RPMI8226 (cell line): ENCODE measurements around the gene KIF26B.

Source experiments
- DNase-seq: peaks from one replicate; pipeline ENCODE4 v3.0.0-alpha.2; 2015

The KIF26B gene

DNA sequence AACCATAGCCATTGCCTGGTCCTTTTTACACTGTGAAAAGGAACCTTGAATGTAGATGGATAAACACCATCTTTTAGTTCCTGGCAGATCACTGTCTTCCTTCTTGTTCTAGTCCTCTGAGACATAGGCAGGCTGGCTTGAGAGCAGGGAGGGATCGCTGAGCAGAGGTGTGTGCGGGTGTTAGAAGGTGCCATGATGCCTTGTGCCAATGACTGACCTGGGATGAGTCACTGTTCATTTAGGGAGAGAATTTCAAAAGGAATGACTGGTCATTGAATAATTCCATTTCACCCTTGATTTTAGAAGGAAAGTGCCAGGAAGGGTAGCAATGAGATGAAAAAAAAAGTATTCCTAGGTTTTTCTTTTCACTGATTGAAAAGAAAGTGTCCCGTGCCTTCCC lies 383.9 kb downstream of the KIF26B start:
- DNase-seq: no peak

DNA sequence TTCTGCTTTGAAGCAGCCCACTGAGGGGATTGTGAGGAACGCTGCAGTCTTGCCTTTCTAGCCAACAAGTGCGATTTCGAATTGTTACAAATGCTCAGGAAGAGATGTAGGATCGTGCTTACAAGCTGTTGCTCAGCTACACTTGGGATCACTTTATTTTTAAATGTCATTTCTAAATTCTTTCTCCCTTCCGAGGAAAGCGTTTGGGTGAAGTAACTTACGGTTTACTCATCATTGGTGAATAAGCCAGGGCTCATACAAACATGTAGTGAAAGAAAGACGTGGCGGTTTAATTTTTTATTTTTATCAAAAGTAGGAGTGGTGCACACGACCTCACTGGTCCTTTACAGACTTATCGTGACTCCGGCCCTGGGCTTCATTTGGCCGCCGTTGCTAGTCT lies 386.6 kb downstream of the KIF26B start:
- DNase-seq: no peak

DNA sequence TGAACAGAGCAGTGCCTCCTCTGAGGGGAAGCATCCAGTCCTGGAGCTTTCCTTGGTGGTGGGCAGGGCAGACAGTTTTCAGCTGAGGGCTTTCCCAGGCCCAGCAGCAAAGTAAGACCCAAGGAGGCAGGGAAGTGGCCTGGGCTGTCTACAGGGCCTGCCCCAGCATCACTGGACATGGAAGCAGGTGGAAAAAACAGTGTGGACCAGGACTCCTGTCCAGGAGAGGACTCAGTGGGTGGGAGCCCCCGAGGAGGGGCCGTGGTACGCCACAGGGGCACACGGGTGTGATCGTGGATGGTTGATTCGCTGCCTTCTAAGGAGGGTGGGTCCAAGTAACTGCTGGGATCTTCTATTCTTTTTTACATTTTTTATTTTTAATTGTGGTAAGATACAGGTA lies 387.6 kb downstream of the KIF26B start:
- no peak for DNase-seq

DNA sequence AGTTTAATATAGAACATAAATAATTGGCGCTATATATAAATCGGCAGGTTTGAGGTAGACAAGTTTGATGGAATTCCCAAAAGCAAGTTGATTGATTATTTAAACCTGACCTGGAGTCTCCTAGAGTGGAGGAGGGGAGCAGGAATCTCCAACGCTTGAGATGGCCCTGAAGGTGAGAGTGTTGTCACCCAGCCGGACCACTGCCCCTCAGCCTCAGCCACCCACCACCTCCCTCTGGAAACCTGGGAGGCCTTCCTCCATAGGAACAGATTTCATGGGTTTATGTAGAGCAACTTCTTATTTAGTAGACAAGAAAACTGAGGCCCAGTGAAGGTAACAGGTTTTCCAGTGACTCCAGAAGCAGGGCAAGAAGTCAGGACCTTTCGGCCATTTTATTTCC lies 389.5 kb downstream of the KIF26B start:
- DNase-seq: no peak

DNA sequence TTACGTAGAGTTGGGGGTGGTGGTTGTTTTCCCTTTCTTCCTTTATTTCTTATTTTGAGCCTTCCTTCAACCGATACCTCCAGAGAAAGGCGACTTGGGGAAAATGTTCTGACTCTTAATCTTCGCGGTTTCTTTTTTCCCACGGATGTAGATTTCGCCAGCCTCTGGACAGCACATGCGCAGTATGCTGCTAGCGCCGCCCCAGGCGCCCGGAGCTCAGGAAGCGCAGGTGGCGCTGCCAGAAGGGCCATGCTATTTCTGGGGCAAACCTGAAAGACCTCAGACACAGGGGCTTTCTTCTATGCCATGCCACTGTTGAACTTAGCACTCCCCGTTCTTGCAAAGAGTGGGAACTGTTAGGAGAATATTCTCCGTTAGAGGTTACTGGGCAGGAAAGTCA lies 392.1 kb downstream of the KIF26B start:
- peak; percentile 19 for DNase-seq

DNA sequence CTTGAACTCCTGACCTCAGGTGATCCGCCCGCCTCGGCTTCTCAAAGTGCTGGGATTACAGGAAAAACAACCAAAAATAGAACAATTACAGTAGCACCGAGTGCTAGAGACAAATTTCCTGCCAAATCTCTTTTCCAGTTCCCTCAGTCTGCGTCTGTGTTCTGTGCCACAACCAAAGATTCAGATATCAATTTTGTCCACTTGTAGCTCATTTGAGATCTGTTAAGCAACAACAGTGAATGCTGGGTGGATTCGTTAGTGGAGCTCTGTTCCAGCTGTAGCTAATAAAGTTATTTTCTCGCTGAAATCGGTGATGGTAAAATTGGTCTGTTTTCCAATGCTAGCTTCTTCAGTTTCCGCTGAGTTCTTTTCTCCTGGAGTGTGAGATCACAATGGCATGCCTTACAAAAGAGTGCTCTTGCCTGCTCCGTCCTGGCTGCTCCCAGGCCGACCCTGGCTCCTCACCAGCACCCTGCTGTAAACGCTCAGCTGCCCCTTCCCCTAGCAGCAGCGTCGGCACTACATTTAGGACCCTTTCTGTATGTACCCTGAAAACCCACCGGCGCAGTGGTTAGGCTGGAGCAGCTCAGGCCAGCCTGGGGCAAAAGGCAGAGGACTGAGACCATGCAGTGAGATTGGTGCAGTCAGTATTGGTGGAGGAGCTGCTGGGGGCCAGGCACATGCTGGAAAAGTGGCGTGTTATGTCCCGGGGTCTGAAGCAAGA lies 395.4 kb downstream of the KIF26B start:
- no peak for DNase-seq

DNA sequence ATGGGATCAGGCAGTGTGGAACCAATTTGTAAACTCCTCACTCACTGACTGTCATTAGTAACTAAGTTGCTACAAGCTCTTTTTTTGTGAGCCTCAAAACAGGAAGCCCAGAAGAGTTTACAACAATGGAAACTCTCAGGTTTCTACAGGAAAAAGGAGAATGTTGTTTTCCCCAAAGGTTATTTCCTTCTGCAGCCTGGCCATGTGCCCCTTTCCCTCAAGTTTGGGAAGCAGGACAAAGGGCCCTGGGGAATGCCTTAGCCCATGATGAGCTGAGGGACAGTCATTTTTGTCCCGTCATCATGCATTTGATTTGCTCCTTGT lies 395.9 kb downstream of the KIF26B start:
- no peak for DNase-seq

DNA sequence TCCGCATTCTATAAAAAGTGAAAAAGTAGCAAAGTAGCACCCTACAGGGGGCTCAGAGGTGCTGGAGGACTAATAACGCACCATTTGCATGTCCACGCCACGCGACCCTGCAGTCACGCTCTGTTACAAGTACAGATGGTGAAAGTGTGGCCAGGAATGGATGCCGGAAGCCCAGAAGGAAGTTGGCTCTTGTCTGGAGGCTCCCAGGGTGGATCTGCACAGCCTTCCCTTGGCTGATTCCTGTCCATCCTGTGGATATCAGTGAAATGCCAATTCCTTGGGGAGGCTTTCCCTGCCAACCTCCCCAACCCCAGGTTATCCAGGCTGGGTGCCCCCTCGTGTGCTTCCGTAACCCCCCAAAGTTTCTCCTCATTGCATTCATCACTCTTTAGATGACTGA lies 396.8 kb downstream of the KIF26B start:
- DNase-seq: no peak

DNA sequence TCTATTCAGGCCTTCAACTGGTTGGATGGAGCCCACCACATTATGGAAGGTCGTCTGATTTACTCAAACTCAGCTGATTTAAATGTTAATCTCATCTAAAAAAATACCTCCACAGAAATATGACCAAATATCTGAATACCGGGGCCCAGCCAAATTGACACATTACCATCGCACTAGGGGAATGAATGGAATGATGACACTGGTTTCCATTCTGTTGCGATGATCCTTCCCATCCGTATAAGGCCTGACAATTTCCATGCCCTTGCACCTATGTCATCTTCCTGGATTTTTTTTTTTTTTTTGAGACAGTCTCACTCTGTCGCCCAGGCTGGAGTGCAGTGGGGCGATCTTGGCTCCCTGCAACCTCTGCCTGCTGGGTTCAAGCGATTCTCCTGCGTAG lies 397.5 kb downstream of the KIF26B start:
- no peak for DNase-seq

DNA sequence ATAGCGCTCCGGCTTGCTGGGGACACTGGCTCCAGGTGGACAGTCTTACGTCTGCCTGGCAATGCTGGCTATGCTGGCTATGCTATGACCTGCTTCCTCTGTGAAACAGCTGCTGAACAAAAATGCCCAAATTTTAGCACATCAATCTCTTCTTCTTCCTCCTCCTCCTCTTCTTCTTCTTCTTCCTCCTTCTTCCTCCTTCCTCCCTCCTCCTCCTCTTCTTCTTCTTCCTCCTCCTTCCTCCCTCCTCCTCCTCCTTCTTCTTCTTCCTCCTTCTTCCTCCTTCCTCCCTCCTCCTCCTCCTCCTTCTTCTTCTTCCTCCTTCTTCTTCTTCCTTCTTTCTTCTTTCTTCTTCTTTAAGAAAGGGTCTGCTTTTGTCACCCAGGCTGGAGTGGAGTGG lies 401.3 kb downstream of the KIF26B start:
- DNase-seq: no peak

DNA sequence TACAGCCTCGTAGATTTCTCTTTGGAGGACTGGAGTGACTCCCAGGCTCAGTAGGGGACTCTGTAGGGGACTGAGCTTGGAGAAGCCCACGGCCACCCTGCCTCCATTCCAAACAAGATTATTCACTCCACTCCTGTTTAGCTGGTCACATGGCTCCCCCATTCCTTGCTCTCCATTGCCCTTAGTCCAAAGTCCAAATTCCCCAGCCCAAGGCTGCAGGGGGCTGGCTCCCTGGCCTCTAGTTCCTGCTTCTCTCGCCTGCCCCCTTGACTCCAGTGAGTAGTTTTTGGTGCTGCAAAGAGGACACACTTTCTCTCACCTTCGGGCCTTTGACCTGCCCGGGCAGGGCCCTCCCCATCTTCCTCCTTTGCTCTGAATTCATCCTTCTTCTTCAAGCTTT lies 403.3 kb downstream of the KIF26B start:
- DNase-seq: no peak

DNA sequence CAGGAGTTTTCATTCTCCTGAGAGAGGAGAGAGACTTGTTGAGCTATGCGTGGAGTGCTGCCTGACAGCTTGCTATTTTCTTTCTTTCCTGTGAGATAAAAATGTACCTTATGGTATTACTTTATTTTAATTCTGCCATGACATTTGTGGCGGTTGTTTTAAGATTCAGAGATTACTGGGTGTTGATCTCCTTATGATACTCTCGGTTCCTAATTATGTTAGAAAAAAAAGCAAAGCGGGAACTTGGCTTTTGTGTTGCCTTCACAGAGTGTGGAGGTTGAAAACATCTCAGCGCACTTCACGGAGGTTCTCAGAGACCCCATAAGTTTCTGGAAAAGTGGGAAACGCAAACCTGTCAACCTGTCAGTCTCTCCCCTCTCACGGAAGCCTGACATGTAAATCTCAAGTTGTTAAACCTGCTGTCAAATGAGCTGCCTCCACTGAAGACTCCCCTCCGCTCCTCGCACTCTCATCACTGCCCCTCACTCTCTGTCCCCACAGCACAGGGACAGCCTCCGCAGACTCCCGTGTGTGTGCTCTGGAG lies 405.6 kb downstream of the KIF26B start:
- no peak for DNase-seq

DNA sequence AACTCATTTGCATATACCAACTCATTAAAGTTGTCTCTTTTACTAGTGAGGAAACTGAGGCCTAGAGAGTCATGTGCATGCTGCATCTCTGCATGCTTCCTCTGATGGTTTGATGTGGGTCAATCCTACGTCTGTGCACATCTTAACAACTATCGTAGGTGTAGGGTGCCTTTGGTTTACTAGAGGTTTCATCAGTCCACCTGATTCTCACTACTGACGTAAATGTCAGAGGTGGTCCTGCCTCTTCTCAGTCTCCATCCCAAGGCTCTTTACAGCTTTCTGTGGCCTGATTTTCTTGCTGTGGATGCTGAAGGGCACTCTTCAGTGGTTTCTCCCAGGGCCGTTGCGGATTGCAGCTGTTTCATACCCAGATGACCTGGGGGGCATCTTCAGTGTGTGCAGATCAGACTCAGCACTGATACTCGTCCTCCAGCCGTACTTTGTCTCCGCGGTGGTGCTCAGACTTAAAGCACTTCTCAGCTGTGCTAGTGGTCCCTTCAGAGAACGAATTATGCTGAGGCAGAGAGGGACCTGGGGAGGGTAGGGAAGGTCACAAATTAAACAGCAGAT lies 407.0 kb downstream of the KIF26B start:
- no peak for DNase-seq

DNA sequence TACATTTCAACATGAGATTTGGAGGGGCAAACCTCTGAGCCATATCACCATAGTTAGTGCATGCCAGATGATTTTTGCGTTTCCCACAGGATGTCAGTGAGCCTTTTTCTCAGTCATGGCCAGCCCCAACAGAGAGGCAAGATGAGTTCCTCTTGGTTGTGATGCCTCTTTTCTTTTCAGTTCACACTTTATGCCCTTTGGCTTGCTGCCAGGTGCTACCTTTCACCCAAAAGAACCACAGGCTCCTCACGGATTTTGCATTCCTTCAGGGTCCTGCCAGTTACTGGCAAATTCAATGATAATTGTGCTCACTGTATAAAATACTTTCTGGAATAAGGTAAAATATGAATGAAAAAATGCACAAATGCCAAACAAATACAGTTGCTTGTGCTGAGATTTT lies 411.3 kb downstream of the KIF26B start:
- DNase-seq: no peak

DNA sequence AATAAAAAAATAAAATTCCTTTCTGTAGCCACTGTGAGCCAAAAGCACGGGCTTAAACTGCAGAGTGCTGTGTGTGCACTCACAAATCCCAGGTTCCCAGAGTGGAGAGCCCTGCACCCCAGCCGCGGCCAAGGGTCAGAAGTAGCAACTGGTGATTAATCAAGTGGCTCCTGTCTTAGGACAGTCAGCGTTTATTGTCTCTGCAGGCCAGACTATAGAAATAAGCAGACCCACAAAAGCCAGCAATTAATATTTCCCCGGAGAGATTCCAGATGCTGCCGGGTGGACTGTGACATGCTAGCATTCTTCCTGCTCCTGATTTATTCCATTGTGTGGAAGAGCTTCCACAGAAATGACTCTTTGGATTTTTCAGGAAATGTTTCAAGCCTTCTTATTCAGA lies 412.2 kb downstream of the KIF26B start:
- DNase-seq: no peak

DNA sequence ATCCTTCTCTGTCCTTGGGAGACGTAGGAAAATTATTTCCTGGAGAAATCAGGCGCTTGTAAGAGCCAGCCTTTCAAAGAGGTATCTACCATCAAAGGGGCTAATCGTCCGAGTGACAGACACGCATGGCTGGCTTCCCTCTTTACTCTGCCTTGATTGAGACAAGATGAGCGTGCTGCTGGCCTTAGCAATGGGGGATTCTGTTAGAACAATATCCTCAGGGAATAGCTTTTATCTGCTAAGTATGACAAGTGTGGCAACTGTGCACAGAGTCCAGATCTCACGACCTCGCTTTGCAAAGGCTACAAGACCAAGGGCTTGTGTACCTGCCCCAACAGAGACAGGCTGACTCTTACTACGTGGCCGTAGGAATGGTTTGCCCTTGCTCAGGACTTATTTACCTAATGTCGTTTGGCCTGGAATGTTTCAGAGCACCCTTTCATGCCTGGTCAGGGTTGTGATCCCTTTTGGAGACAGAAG lies 417.1 kb downstream of the KIF26B start:
- no peak for DNase-seq

DNA sequence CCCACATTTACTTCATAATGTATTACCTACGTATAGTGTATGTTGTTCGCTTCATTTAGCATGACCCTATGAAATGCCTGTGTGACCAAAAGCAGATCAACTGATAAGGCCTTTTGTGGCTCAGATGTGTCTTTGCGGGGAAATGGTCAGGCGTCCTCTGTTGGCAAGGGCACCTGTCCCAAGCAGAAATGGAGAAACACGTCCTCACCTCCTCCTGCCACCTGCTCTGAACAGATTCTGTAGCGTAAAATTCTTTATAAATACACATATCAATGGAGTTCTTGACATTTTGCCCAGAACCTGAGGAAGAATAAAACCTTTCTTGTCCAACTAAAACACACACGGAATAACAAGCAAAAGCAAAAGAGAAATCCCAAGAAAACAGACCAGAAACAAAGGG lies 417.9 kb downstream of the KIF26B start:
- DNase-seq: no peak

DNA sequence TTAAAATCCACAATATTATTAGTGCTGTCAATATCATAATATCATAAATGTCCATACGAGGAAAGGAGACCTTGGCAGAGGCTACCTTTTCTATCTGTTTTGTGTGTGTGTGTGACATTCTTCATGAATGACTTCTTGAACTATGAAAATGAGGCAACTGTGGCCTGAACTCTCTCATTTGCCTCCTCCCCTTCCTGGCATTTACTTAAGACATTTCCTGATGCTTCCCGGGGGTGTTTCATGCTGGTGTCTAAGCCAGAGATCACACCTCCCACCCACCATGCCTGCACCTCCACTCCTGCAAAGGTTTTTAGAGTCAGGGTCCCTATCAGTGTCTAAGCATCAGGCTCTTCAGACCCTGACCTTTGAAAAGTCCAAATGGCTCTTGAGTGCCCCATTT lies 420.9 kb downstream of the KIF26B start:
- no peak for DNase-seq

DNA sequence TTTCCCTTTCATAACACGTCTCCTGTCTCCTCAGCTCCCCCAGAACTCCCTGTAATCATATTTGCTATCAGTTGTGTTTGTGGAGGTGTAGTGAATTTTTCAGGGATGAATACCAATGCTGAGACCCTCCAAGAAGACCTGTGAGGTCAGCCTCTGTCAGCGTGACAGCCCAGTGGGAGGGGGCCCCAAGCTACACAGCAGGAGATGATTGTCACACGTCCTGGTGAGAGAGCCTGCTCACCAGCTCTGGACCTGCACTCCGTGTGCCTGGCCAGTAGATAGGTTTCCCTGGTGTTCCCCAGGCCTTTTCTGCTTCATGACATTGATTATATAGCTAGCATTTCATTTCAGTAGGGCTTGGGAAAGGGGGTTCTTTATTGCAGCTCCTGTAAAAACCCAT lies 421.5 kb downstream of the KIF26B start:
- DNase-seq: no peak

DNA sequence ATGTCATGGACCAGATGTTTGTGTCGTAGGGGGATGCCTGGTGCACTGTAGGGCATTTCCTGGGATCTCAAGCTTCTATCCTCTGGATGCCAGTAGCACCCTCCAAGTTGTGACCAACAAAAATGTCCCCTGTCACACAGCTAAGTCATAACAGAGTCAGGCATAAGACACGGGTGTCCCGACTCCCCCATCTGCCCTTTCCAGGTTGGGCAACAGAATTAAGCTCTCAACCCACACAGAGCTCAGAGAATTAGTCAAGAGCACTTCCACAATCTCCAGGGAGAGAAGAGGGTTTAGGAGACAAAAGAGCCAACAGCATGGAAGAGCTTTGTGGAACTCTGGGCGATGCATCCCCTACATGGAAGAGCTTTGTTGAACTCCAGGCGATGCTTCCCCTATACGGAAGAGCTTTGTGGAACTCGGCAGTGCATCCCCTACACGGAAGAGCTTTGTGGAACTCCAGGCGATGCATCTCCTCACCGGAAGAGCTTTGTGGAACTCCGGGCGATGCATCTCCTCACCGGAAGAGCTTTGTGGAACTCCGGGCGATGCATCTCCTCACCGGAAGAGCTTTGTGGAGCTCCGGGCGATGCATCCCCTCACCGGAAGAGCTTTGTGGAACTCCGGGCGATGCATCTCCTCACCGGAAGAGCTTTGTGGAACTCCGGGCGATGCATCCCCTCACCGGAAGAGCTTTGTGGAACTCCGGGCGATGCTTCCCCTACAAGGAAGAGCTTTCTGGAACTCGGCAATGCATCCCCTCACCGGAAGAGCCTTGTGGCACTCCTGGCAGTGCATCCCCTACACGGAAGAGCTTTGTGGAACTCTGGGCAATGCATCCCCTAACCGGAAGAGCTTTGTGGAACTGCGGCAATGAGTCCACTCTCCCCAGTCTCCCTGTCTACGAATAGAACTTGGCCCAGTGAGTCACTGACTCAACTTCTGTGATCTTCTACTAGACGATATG lies 422.7 kb downstream of the KIF26B start:
- no peak for DNase-seq

DNA sequence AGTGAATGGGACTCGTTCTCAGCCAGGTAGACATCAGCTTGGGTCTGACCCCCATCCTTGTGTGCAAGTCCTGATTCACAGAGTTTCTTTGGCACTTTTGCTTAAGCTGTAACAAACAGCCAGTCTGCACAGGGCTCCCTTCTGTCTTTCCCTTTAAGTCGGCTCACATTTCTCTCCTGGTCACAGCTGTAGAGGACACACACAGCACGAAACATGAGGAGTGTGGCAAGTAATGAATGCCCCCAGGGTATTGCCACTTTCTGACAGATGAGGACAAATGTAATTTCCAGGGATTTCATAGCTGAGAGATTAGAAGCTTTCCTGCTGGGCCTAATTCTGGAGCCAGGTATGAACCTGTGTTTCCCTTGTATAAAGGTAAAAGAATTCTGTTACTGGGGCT lies 423.5 kb downstream of the KIF26B start:
- no peak for DNase-seq

DNA sequence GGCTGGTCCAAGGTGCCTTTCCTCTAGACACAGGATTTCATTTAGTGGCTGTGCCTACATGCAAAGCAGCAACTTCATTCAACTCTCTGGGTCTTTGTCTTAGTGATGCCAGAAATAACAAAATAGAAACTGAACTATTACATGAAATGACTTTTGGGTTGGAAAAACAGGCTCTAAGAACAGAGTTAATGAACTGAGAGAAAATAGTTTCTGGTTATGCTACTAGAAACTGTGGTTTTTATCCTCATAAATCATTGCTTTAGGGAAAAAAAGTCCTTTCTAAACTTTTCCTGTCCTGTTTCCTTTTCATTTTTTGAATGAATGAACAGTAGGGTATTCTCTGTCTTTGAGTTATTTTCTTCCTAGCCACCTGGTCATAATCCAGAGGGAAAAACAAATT lies 424.0 kb downstream of the KIF26B start:
- no peak for DNase-seq

DNA sequence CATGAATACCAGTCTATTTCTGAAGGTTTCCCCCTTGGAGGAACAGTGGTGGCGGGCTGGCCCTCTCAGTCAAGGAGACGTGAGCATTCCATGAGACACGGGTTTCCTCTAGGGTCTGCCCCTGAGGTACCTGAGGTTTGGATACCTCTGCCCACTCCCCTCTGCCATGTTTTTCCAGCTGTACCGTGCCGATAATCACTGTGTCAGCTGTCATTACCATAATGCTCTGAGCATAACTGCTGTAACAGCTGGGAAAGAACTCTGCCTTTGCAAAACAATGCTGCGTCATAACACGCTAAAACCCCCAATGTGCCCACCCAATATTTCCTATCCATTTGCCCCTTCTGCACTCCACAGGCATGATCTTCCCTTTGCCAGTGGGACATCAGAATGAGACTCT lies 425.1 kb downstream of the KIF26B start:
- no peak for DNase-seq

DNA sequence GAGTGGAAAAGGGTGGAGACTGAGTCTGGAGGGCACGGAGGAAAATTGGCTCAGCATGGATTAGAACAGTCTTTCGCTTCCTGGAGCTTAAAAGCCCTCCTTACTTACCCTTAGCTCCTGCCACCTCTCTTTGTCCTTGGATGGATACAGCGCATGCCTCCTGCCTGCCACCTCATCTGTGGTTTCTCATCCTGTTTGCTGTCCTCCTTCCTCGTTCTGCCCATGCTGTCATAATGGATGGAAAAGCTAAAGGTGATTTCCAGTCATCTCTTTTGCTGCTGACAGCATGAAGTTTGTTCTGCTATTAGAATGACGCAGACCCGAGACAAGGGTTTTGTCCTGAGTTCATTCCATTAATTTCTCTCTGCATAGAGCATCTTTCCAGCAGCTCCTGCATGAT lies 425.9 kb downstream of the KIF26B start:
- DNase-seq: no peak
